NB4 (cell line): ENCODE results near the gene CHST4.

Experiments
- CTCF ChIP-seq: IDR thresholded peaks from one replicate; pipeline ENCODE4 v1.5.1; 2012; ENCODE audit warnings: low read depth, low read length
- MYC ChIP-seq: IDR thresholded peaks from 2 replicates; pipeline ENCODE4 v1.6.1; 2011; ENCODE audit warnings: low read depth, low read length
- POLR2A ChIP-seq: IDR thresholded peaks from 2 replicates; pipeline ENCODE4 v1.6.1; 2011; ENCODE audit warnings: mild to moderate bottlenecking; ENCODE audit not compliant: insufficient read length; ENCODE audit errors: extremely low read depth

- no peak for TF ChIP-seq POLR2A
- TF ChIP-seq CTCF: no peak
- no peak for TF ChIP-seq MYC
Measured at GRCh38 chr16:71501547-71501946, 24.7 kb upstream of the CHST4 start.
